BLaER1 treated with 17β-estradiol and CSF1 and Interleukin-3, amounts not matched to agents 10 nM and 100 nM (cell line): ENCODE data around the gene NEAT1.

Experiments used
- H3K27ac ChIP-seq, 11 experiments: shearing (Covaris generic); formaldehyde crosslinking; 2 replicates each; pipeline ENCODE4 v1.8.1; 2022
- H3K27me3 ChIP-seq, 11 experiments: shearing (Covaris generic); formaldehyde crosslinking; 2 replicates each; pipeline ENCODE4 v1.8.1; 2022
- H3K36me3 ChIP-seq, 11 experiments: shearing (Covaris generic); formaldehyde crosslinking; 2 replicates each; pipeline ENCODE4 v1.8.1; 2022
- H3K4me1 ChIP-seq, 10 experiments: shearing (Covaris generic); formaldehyde crosslinking; 2 replicates each; pipeline ENCODE4 v1.8.1; 2022
- H3K4me2 ChIP-seq, 11 experiments: shearing (Covaris generic); formaldehyde crosslinking; 2 replicates each; pipeline ENCODE4 v1.8.1; 2022
- H3K4me3 ChIP-seq, 10 experiments: shearing (Covaris generic); formaldehyde crosslinking; 2 replicates each; pipeline ENCODE4 v1.8.1; 2022
- H3K9ac ChIP-seq, 11 experiments: shearing (Covaris generic); formaldehyde crosslinking; 2 replicates each; pipeline ENCODE4 v1.8.1; 2022
- H3K9me3 ChIP-seq, 11 experiments: shearing (Covaris generic); formaldehyde crosslinking; replicated peaks in 1 of 11; 2 replicates each; pipeline ENCODE4 v1.8.1; 2022
- H4K20me1 ChIP-seq, 11 experiments: shearing (Covaris generic); formaldehyde crosslinking; 2 replicates each; pipeline ENCODE4 v1.8.1; 2022
- Cebpa-rat ChIP-seq, 11 experiments: shearing (Covaris generic); IDR thresholded peaks; 2 replicates each; pipeline ENCODE4 v1.8.1; 2022

The NEAT1 gene

GRCh38 chr11:65435981-65436411 is 13.4 kb downstream of the NEAT1 start:
- Histone ChIP-seq H3K9me3 (no peaks in the 10 kb centered on the region), H3K4me1 (peaks cover 59 to 97% (median 76%) of the 10 kb centered on the region in 10 experiments), H3K4me2 (peak overlapping the region in 5 of 11 experiments; percentile 8 to 93 (median 36); a peak in 8 of 22 replicates), H3K36me3 (peaks cover 41 to 98% (median 48%) of the 10 kb centered on the region in 11 experiments), H3K27me3 (no peaks in the 10 kb centered on the region), H4K20me1 (peaks cover 17 to 100% (median 83%) of the 10 kb centered on the region in 11 experiments), H3K4me3 (peak overlapping the region in 1 of 10 experiments; percentile 21; a peak in 2 of 20 replicates), H3K9ac (peak overlapping the region in 7 of 11 experiments; percentile 6 to 72 (median 11); a peak in 5 of 22 replicates), H3K27ac (peak overlapping the region in 7 of 11 experiments; percentile 11 to 55 (median 33); a peak in 13 of 22 replicates)
- no peak for TF ChIP-seq Cebpa-rat (IDR thresholded peaks at IDR 0.05)

GRCh38 chr11:65436412-65437032 is 13.9 kb downstream of the NEAT1 start:
- no peaks in the 10 kb centered on the region for H3K27me3 ChIP-seq
- peaks cover 41 to 98% (median 48%) of the 10 kb centered on the region in 11 experiments for H3K36me3 ChIP-seq
- no peak for TF ChIP-seq Cebpa-rat (IDR thresholded peaks at IDR 0.05)
- no peak overlapping the region; a peak in 1 of 20 replicates for H3K4me3 ChIP-seq
- H3K4me2 ChIP-seq, result peak overlapping the region in 4 of 11 experiments; percentile 24 to 93 (median 62); a peak in 8 of 22 replicates
- H3K27ac ChIP-seq, result peak overlapping the region in 6 of 11 experiments; percentile 27 to 55 (median 33); a peak in 11 of 22 replicates
- H3K9me3 ChIP-seq, result no peaks in the 10 kb centered on the region
- peaks cover 59 to 97% (median 76%) of the 10 kb centered on the region in 10 experiments for H3K4me1 ChIP-seq
- peak overlapping the region in 5 of 11 experiments; percentile 6 to 72 (median 37); a peak in 4 of 22 replicates for H3K9ac ChIP-seq
- H4K20me1 ChIP-seq, result peaks cover 12 to 100% (median 81%) of the 10 kb centered on the region in 11 experiments

- Histone ChIP-seq H3K4me1 (peaks cover 59 to 97% (median 78%) of the 10 kb centered on the region in 10 experiments), H3K27ac (peak overlapping the region in 5 of 11 experiments; percentile 3 to 33 (median 15); a peak in 5 of 22 replicates), H3K4me2 (peak overlapping the region in 6 of 11 experiments; percentile 1 to 82 (median 64); a peak in 11 of 22 replicates), H4K20me1 (peaks cover 20 to 100% (median 82%) of the 10 kb centered on the region in 11 experiments), H3K4me3 (no peak overlapping the region; a peak in 2 of 20 replicates), H3K9ac (peak overlapping the region in 2 of 11 experiments; percentile 41 to 58; a peak in 3 of 22 replicates), H3K9me3 (no peaks in the 10 kb centered on the region), H3K27me3 (no peaks in the 10 kb centered on the region), H3K36me3 (peaks cover 40 to 98% (median 46%) of the 10 kb centered on the region in 11 experiments)
- TF ChIP-seq Cebpa-rat (IDR thresholded peaks at IDR 0.05), result no peak
Measured at GRCh38 chr11:65437436-65438227, 15.0 kb downstream of the NEAT1 start.

- Histone ChIP-seq H4K20me1 (peaks cover 22 to 100% (median 85%) of the 10 kb centered on the region in 11 experiments; a peak in 21 of 22 replicates), H3K4me2 (peak overlapping the region; percentile 69 to 93 (median 81); a peak in 18 of 22 replicates), H3K4me3 (no peak overlapping the region; a peak in 2 of 20 replicates), H3K36me3 (peaks cover 38 to 98% (median 43%) of the 10 kb centered on the region in 11 experiments), H3K4me1 (peaks cover 61 to 97% (median 83%) of the 10 kb centered on the region in 10 experiments), H3K27me3 (no peaks in the 10 kb centered on the region), H3K9ac (peak overlapping the region in 3 of 11 experiments; percentile 58 to 74 (median 61); a peak in 2 of 22 replicates), H3K27ac (peak overlapping the region in 8 of 11 experiments; percentile 81 to 91 (median 86); a peak in 10 of 22 replicates), H3K9me3 (no peaks in the 10 kb centered on the region)
- TF ChIP-seq Cebpa-rat (IDR thresholded peaks at IDR 0.05), result no peak
Measured at GRCh38 chr11:65438257-65439151, 15.9 kb downstream of the NEAT1 start.

- Histone ChIP-seq H3K9me3 (no peaks in the 10 kb centered on the region), H4K20me1 (peaks cover 26 to 100% (median 87%) of the 10 kb centered on the region in 11 experiments; a peak in 21 of 22 replicates), H3K4me3 (peak overlapping the region in 1 of 10 experiments; percentile 12; a peak in 1 of 20 replicates), H3K27me3 (no peaks in the 10 kb centered on the region), H3K4me1 (peaks cover 72 to 97% (median 87%) of the 10 kb centered on the region in 10 experiments), H3K36me3 (peaks cover 31 to 98% (median 33%) of the 10 kb centered on the region in 11 experiments), H3K9ac (peak overlapping the region in 10 of 11 experiments; percentile 49 to 76 (median 71); a peak in 15 of 22 replicates), H3K4me2 (peak overlapping the region; percentile 69 to 93 (median 81)), H3K27ac (peak overlapping the region; percentile 39 to 91 (median 86); a peak in 20 of 22 replicates)
- TF ChIP-seq Cebpa-rat (IDR thresholded peaks at IDR 0.05), result no peak
Measured at GRCh38 chr11:65439331-65440181, 17.0 kb downstream of the NEAT1 start.

GRCh38 chr11:65440831-65441499 is 18.4 kb downstream of the NEAT1 start:
- Histone ChIP-seq H3K27me3 (no peaks in the 10 kb centered on the region), H3K9ac (peak overlapping the region; percentile 54 to 76 (median 70); a peak in 21 of 22 replicates), H3K4me1 (peaks cover 74 to 96% (median 87%) of the 10 kb centered on the region in 10 experiments), H3K36me3 (peaks cover 17 to 95% (median 19%) of the 10 kb centered on the region in 11 experiments), H3K4me3 (peak overlapping the region in 2 of 10 experiments; percentile 20 to 43; a peak in 4 of 20 replicates), H3K4me2 (peak overlapping the region; percentile 69 to 93 (median 81)), H3K9me3 (no peaks in the 10 kb centered on the region), H3K27ac (peak overlapping the region; percentile 39 to 91 (median 86); a peak in 21 of 22 replicates), H4K20me1 (peaks cover 28 to 100% (median 87%) of the 10 kb centered on the region in 11 experiments; a peak in 21 of 22 replicates)
- TF ChIP-seq Cebpa-rat (IDR thresholded peaks at IDR 0.05), result peak in 8 of 11 experiments; percentile 14 to 82 (median 60); a peak in 7 of 22 replicates
